HG03432 (cell line): ENCODE results near the gene ORM2.
A peak's percentile ranks its signal among the peaks of the same experiment; 100 is the strongest.
"Not testable (repeated sequence)": the region's sequence is repeated elsewhere in the genome, so short reads cannot be mapped to it uniquely, and the experiment has no call there.

Source experiments
- ATAC-seq: cut with Tn5 transposase; IDR thresholded peaks from one replicate; pipeline ENCODE4 v1.9.1; 2021; ENCODE audit warnings: mild to moderate bottlenecking, moderate library complexity; ENCODE audit not compliant: unreplicated experiment

ORM2 gene

GRCh38 chr9:114330636-114331035 lies 967 bp downstream of the ORM2 start:
- ATAC-seq, result no peak

GRCh38 chr9:114331229-114332195 lies 1.8 kb downstream of the ORM2 start:
- not testable (repeated sequence) for ATAC-seq

GRCh38 chr9:114332474-114333040 lies 2.9 kb downstream of the ORM2 start:
- not testable (repeated sequence) for ATAC-seq

- ATAC-seq, result not testable (repeated sequence)
Measured at GRCh38 chr9:114333718-114334117, 4.0 kb downstream of the ORM2 start.

DNA sequence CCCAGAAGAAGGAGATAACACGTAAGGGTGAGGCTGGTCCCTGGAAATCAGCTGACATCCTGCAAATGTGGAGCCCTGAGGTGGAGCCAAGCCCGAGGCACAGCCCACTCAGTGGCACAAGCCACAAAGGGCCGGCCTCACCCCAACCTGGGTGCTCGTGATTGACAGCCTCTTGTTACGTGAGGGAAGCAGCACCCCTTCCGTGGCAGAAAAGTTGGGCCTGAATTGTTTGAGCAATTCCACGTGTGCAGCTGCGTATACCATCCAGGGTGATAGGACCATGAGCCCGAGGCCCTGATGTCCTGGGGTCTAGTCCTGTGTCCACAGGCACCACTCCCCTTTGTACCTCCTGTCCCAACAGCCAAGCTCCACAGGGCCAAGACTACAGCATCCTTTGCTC lies 4.8 kb downstream of the ORM2 start:
- ATAC-seq, result no peak

- no peak for ATAC-seq
Measured at GRCh38 chr9:114335745-114336144, 6.1 kb downstream of the ORM2 start.

- no peak for ATAC-seq
Measured at GRCh38 chr9:114336157-114336556, 6.5 kb downstream of the ORM2 start.

GRCh38 chr9:114336699-114337395 lies 7.2 kb downstream of the ORM2 start:
- no peak for ATAC-seq

DNA sequence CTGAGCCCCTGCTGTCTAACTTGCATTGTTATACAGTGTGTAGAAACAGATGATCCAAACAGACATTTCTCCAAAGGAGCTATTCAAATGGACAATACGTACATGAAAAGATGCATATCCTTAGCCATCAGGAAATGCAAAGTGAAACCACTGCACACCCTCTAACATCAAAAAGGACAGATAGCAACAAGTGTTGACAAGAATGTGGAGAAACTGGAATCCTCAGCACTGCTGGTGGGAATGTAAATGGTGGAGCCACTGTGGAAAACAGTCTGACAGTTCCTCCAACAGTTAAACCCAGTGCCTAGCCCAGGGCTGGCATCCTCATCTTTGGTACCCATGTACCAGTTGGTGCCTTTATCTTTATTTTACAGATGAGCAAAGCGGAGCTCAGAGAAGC lies 8.5 kb downstream of the ORM2 start:
- ATAC-seq, result no peak

DNA sequence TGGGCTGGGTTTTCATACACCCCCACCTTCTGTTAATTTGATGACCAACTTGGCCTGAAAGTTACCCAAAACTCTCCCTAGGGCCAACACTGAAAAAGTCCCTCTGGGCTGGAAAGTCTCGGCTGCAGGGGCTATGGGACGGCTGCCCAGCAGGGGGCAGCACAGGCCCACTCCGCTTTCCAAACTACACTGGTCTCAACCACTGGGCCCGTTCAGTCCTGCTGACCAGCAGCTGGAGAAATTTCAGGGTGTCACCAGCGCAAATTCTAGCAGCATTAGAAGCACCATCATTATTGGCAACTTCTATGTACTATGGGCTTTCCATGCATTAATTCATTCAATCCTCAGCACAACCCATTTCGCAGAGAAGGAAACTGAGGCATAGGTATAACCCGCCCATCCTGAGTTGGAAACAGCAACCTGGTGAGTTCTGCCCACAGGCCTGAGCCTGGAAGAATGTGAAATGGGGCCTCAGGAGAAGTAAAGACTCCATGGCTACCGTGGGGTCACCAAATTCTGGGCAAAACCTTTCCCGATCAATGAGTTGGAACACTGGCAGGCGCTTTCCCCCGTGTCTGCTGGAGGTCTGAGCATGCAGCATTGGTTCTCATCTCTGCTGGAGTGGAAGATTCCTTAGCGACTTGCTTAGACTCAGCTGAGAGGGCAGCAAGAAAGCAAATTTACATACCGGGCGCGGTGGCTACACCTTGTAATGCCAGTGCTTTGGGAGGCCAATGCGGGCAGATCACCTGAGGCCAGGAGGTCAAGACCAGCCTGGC lies 9.7 kb downstream of the ORM2 start:
- ATAC-seq, result peak; percentile 76

- ATAC-seq, result no peak
Measured at GRCh38 chr9:114341152-114341830, 11.6 kb downstream of the ORM2 start.

- no peak for ATAC-seq
Measured at GRCh38 chr9:114341991-114342390, 12.3 kb downstream of the ORM2 start.

- no peak for ATAC-seq
Measured at GRCh38 chr9:114342755-114343440, 13.2 kb downstream of the ORM2 start.

DNA sequence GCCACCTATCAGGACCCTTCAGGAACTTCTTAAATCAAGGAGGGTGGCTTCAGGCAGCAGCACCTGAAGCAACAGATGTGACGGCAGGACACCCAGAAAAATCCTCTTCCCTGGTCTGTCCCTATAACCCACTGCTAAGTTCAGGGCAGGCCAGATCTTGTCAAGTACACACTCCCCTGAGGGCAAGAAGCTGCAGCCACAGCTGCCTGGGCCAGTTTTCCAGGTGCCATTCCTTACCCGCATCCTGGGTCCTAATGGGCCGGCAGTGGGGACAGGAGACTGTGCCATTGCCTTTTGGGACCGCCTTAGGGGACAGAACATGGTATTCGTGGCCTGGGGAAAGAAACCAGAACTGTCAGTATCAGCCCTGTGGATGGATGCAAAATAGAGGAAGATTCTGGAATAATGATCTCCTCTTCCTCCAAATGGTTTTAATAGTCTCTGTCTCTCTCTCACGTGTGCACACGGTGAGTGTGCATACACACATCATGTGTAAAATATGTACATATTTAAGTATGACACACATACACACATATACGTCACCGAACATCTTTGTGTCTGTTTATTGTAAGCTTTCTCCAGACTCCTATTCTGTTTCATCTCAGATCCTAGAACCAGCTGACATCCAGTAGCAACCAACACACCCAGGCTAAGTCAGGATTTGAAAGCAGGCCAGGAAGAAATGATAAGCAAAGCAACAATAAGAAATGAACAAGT lies 14.0 kb downstream of the ORM2 start:
- no peak for ATAC-seq

DNA sequence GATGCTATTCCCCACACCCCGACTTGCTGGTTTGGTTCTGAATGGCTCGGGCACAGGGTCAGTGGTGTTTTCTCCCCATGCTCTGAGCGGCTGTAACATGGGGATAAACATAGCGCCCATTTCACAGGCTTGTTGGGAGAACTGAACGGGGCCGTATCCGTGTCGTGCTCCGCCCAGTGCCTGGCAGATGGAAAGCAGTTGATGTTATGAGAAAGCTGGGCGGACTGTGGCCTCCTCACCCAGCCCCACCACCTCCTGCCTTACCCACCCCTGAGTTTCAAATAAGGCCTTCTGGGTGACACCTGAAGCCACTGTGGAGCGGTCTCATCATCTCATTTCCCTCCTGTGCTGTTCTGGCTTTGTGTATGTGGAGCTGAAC lies 14.5 kb downstream of the ORM2 start:
- no peak for ATAC-seq

- ATAC-seq, result no peak
Measured at GRCh38 chr9:114344692-114345091, 15.0 kb downstream of the ORM2 start.

- no peak for ATAC-seq
Measured at GRCh38 chr9:114345493-114346065, 15.9 kb downstream of the ORM2 start.

- ATAC-seq, result no peak
Measured at GRCh38 chr9:114346146-114346545, 16.5 kb downstream of the ORM2 start.

GRCh38 chr9:114347675-114348074 lies 18.0 kb downstream of the ORM2 start:
- no peak for ATAC-seq
